ENCODE measurements around the gene C22orf15. TPM values are rescaled to one million over a fixed set of nuclear protein-coding genes. Genes with fewer than 3 reads are reported as not detected.

C22orf15 gene
- total and polyA plus RNA-seq, 2 donors: 1.3 to 3.3 TPM

DNA sequence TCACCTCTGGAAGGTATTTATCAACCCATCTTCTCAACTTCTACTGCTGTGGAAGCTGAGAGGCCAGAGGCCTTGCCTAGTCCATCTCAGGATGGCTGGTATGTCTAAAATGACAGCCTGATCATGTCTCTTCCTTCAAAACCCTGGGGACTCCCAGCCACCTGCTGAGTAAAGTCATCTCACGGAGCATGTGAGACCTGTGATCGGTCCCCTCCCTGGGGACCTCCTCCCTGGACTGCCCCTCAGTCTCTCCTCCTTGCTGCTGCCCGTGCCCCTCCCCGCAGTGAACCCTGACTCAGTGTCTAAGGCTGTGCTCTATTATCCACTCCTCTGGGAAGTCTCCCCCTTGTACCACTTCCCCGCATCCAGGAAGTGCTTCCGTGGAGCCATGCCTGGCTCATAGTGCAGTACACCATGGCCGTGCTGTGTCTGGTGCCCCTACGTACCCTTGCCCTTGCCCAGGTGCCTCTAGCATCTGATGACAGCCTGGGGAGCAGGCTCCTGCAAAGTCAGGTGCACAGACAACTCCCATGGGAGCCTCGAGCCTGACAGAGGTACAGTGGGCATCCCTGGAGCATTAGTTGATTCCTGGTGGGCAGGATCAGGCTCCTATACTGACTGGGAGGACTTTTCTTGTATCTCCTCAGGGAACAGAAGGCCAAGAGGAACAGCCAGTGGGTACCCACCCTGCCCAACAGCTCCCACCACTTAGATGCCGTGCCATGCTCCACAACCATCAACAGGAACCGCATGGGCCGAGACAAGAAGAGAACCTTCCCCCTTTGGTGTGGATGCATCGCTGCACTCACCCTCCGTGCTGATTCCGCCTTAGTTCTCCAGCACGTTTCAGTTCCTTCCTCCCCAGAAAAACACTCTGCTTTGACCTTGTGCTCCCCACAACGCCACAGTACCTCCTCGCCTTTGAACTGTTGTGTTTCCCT, 37.8 kb downstream of the C22orf15 start:
- Histone ChIP-seq H3K36me3 (ENCODE audit: control insufficient read depth in 2 of 2, insufficient read depth in 2 of 2, low read length in 1 of 2) (peaks cover 81 to 84% of the 10 kb centered on the region in 2 donors), H3K9me3 (ENCODE audit: control insufficient read depth in 2 of 2, insufficient read depth in 1 of 2, low read length in 1 of 2) (no peaks in the 10 kb centered on the region), H3K4me3 (ENCODE audit: low read length in 2 of 2) (no peak overlapping the region), H3K4me1 (ENCODE audit: control insufficient read depth in 2 of 2, insufficient read depth in 2 of 2, low read length in 2 of 2) (no peaks in the 10 kb centered on the region), H3K27ac (ENCODE audit: low read depth in 1 of 2, low read length in 1 of 2) (no peak overlapping the region), H3K27me3 (ENCODE audit: control insufficient read depth in 2 of 2, insufficient read depth in 1 of 2, low read length in 1 of 2) (no peaks in the 10 kb centered on the region)
- no peak for DNase-seq (ENCODE audit: low read depth in 6 of 9, low spot score in 9 of 9)
- WGBS: 97% methylated on average over 18 of the region's 18 CpGs

DNA sequence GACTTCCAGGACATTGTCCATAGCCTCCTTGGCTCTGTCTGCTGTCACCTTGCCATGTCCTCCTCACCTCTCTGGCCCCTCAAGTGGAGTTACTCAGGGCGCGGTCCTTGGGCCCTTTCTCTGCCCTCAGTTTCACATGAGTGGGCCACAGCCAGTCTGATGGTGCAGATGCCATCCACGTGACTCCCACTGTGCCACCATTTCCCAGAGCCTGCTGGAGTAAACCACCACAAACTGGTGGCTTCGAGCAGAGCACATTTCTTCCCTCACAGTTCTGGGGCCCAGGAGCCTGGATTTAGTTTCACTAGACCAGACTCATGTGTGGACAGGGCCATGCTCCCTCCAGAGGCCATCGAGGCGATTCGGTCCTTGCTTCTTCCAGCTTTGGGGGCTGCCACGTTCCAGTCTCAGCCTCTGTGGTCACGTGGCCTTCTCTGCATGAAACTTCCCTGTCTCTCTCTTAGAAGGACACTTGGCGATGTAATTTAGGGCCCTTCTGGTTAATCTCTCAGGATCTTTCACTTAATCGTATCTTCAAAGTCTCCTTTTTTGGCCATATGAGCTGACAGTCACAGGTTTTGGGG, 38.5 kb downstream of the C22orf15 start:
- WGBS: 97% methylated on average over 11 of the region's 11 CpGs
- H3K9me3 ChIP-seq (ENCODE audit: control insufficient read depth in 2 of 2, insufficient read depth in 1 of 2, low read length in 1 of 2): no peaks in the 10 kb centered on the region
- H3K27me3 ChIP-seq (ENCODE audit: control insufficient read depth in 2 of 2, insufficient read depth in 1 of 2, low read length in 1 of 2): no peaks in the 10 kb centered on the region
- no peaks in the 10 kb centered on the region for H3K4me1 ChIP-seq (ENCODE audit: control insufficient read depth in 2 of 2, insufficient read depth in 2 of 2, low read length in 2 of 2)
- peaks cover 82 to 84% of the 10 kb centered on the region in 2 donors for H3K36me3 ChIP-seq (ENCODE audit: control insufficient read depth in 2 of 2, insufficient read depth in 2 of 2, low read length in 1 of 2)
- H3K27ac ChIP-seq (ENCODE audit: low read depth in 1 of 2, low read length in 1 of 2): no peak overlapping the region
- DNase-seq (ENCODE audit: low read depth in 6 of 9, low spot score in 9 of 9): no peak
- H3K4me3 ChIP-seq (ENCODE audit: low read length in 2 of 2): no peak overlapping the region

DNA sequence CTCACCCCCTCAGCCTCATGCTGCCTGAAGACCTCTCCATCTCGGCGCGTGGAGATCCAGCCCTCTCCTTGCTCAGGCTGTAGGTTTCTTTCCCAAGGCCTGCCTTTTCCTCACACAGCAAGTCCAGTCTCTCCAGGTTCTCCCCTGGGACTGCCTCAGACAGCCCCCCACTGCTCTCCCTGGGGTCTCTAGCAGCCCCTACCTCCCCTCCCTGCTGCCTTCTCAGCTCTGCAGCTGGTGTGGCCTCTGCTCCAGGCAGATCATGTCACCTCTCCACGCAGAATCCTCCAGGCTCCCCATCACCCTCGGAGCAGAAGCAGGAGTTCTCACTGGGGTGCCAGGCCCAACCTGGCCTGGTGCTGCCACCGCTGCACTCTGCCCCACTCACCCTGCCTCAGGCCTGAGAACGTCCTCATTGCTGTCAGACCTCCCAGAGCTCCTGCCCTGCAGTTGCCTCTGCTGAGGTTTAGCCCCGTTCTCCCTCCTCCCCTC, 39.1 kb downstream of the C22orf15 start:
- 97% methylated on average over 8 of the region's 8 CpGs for WGBS

DNA sequence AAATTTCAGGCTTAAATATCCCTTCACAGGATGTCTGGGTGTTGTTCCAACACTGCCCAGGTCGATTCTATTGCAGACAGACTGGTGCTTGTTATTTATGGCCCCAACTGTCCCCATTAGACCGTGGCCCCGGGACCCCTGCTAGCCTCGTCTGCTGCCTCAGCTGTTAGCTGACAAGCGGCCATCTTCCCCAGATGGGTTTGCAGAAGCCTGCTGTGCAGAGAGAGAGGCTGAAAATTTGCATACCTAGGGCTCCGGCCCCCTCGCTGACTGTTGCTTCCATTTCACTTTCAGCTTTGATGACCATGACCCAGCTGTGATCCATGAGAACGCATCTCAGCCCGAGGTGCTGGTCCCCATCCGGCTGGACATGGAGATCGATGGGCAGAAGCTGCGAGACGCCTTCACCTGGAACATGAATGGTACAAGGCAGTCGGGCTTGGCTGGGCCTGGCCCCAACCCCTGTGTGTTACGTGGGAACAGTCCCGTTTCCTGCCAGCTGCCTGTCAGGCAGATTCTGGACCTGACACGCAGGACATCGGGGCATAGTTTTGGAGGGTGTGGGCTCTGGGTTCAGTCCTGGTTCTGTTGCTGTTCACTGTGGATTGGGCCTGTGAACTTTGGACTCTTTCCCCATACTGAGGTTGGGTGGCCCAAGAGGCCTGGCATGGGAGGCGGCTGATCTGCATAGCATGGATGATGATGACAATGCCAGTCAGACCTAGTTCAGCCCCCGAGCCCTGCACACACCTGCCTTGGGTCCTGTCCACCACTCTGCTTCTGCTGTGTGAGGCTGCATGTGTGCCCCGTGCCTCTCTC, 40.4 kb downstream of the C22orf15 start:
- Histone ChIP-seq H3K9me3 (ENCODE audit: control insufficient read depth in 2 of 2, insufficient read depth in 1 of 2, low read length in 1 of 2) (no peaks in the 10 kb centered on the region), H3K36me3 (ENCODE audit: control insufficient read depth in 2 of 2, insufficient read depth in 2 of 2, low read length in 1 of 2) (peaks cover 79 to 81% of the 10 kb centered on the region in 2 donors), H3K4me3 (ENCODE audit: low read length in 2 of 2) (no peak overlapping the region), H3K4me1 (ENCODE audit: control insufficient read depth in 2 of 2, insufficient read depth in 2 of 2, low read length in 2 of 2) (no peaks in the 10 kb centered on the region), H3K27ac (ENCODE audit: low read depth in 1 of 2, low read length in 1 of 2) (no peak overlapping the region), H3K27me3 (ENCODE audit: control insufficient read depth in 2 of 2, insufficient read depth in 1 of 2, low read length in 1 of 2) (no peaks in the 10 kb centered on the region)
- WGBS: 88% methylated on average over 21 of the region's 21 CpGs
- DNase-seq (ENCODE audit: low read depth in 6 of 9, low spot score in 9 of 9): no peak

More for the DNA sequence above, 39.1 kb downstream of the C22orf15 start:
- Histone ChIP-seq H3K27me3 (ENCODE audit: control insufficient read depth in 2 of 2, insufficient read depth in 1 of 2, low read length in 1 of 2) (no peaks in the 10 kb centered on the region), H3K4me1 (ENCODE audit: control insufficient read depth in 2 of 2, insufficient read depth in 2 of 2, low read length in 2 of 2) (no peaks in the 10 kb centered on the region), H3K4me3 (ENCODE audit: low read length in 2 of 2) (no peak overlapping the region), H3K27ac (ENCODE audit: low read depth in 1 of 2, low read length in 1 of 2) (no peak overlapping the region), H3K9me3 (ENCODE audit: control insufficient read depth in 2 of 2, insufficient read depth in 1 of 2, low read length in 1 of 2) (no peaks in the 10 kb centered on the region), H3K36me3 (ENCODE audit: control insufficient read depth in 2 of 2, insufficient read depth in 2 of 2, low read length in 1 of 2) (peaks cover 82 to 85% of the 10 kb centered on the region in 2 donors)
- DNase-seq (ENCODE audit: low read depth in 6 of 9, low spot score in 9 of 9): no peak

DNA sequence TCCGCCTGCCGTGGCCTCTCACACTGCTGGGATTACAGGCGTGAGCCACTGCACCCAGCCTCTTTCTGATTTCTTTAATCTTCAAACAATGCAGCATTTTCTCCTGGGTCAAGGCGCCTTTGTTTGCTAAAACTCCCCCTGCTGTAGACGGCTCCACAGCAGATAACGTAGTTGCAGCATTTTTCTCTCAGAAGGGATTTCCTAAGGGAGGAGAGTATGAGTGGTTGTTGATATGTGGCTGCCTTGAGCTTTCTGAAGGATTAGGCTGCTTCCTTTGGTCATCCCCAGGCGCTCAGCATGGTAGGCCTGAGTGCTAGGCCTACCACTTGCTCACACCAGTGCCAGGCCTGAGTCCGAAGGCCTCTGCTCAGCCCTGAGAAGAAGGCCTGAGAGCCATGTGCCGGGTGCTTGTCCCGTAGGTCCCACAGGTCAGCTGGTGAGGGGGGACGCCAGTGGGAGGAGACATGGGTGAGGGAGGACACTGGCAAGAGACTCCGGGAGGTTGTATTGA, 42.0 kb downstream of the C22orf15 start:
- Histone ChIP-seq H3K9me3 (ENCODE audit: control insufficient read depth in 2 of 2, insufficient read depth in 1 of 2, low read length in 1 of 2) (no peaks in the 10 kb centered on the region), H3K27ac (ENCODE audit: low read depth in 1 of 2, low read length in 1 of 2) (no peak overlapping the region), H3K4me1 (ENCODE audit: control insufficient read depth in 2 of 2, insufficient read depth in 2 of 2, low read length in 2 of 2) (no peaks in the 10 kb centered on the region), H3K36me3 (ENCODE audit: control insufficient read depth in 2 of 2, insufficient read depth in 2 of 2, low read length in 1 of 2) (peaks cover 70 to 73% of the 10 kb centered on the region in 2 donors), H3K27me3 (ENCODE audit: control insufficient read depth in 2 of 2, insufficient read depth in 1 of 2, low read length in 1 of 2) (no peaks in the 10 kb centered on the region), H3K4me3 (ENCODE audit: low read length in 2 of 2) (no peak overlapping the region)
- no peak for DNase-seq (ENCODE audit: low read depth in 6 of 9, low spot score in 9 of 9)
- 88% methylated on average over 12 of the region's 12 CpGs for WGBS

DNA sequence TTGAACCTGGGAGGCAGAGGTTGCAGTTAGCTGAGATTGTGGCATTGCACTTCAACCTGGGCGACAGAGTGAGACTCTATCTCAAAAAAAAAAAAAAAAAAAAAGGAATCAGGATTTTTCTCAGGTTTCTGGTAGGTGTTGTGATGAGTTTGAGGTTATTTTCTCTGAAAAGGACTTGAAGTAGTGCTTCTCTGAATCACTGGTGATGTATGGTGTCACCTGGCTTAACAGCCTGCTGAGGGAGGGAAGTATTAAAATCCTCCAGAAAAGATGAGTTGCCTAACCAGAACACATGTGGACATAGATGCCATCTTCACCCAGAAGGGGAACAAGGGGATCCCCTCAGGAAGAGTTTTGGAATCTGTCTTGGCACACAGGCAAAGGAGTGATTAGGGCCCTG, 44.0 kb downstream of the C22orf15 start:
- Histone ChIP-seq H3K27ac (ENCODE audit: low read depth in 1 of 2, low read length in 1 of 2) (no peak overlapping the region), H3K4me3 (ENCODE audit: low read length in 2 of 2) (no peak overlapping the region), H3K9me3 (ENCODE audit: control insufficient read depth in 2 of 2, insufficient read depth in 1 of 2, low read length in 1 of 2) (no peaks in the 10 kb centered on the region), H3K27me3 (ENCODE audit: control insufficient read depth in 2 of 2, insufficient read depth in 1 of 2, low read length in 1 of 2) (no peaks in the 10 kb centered on the region), H3K36me3 (ENCODE audit: control insufficient read depth in 2 of 2, insufficient read depth in 2 of 2, low read length in 1 of 2) (peaks cover 53 to 62% of the 10 kb centered on the region in 2 donors), H3K4me1 (ENCODE audit: control insufficient read depth in 2 of 2, insufficient read depth in 2 of 2, low read length in 2 of 2) (no peaks in the 10 kb centered on the region)
- DNase-seq (ENCODE audit: low read depth in 6 of 9, low spot score in 9 of 9): no peak
- WGBS: 100% methylated on average over 1 of the region's 1 CpG

DNA sequence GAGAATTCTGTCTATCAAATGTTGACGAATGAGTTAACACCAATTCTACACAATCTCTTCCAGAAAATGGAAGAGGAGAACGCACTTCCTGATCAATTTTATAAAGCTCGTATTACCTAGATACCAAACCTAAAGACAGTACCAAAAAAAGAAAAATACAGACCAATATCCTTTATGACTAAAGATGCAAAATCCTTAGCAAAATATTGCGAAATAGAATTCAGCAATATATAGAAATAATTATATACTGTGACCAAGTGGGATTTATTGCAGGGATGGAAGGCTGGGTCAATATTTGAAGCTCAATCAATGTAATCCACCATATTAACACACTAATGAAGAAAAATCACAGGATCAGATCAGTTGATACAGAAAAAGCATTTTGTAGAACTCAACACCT, 49.6 kb downstream of the C22orf15 start:
- H3K4me3 ChIP-seq (ENCODE audit: low read length in 2 of 2): no peak overlapping the region
- H3K27ac ChIP-seq (ENCODE audit: low read depth in 1 of 2, low read length in 1 of 2): no peak overlapping the region
- peaks cover 0 to 3% of the 10 kb centered on the region in 2 donors for H3K9me3 ChIP-seq (ENCODE audit: control insufficient read depth in 2 of 2, insufficient read depth in 1 of 2, low read length in 1 of 2)
- H3K36me3 ChIP-seq (ENCODE audit: control insufficient read depth in 2 of 2, insufficient read depth in 2 of 2, low read length in 1 of 2): peaks cover 30 to 43% of the 10 kb centered on the region in 2 donors
- H3K27me3 ChIP-seq (ENCODE audit: control insufficient read depth in 2 of 2, insufficient read depth in 1 of 2, low read length in 1 of 2): no peaks in the 10 kb centered on the region
- WGBS: 96% methylated on average over 4 of the region's 4 CpGs
- H3K4me1 ChIP-seq (ENCODE audit: control insufficient read depth in 2 of 2, insufficient read depth in 2 of 2, low read length in 2 of 2): no peaks in the 10 kb centered on the region
- no peak for DNase-seq (ENCODE audit: low read depth in 6 of 9, low spot score in 9 of 9)

Data from thymus (tissue), 11 donors.